Measurements from ENCODE around the gene RPL27. TPM values are rescaled to one million over a fixed set of nuclear protein-coding genes. Genes with fewer than 3 reads are reported as not detected.

The RPL27 gene
- total and polyA plus RNA-seq, 2 of the 13 experiments (the other 11 are each of a cell fraction or from before 2014, with no cell fraction given) = 1,585 to 5,840 TPM

DNA sequence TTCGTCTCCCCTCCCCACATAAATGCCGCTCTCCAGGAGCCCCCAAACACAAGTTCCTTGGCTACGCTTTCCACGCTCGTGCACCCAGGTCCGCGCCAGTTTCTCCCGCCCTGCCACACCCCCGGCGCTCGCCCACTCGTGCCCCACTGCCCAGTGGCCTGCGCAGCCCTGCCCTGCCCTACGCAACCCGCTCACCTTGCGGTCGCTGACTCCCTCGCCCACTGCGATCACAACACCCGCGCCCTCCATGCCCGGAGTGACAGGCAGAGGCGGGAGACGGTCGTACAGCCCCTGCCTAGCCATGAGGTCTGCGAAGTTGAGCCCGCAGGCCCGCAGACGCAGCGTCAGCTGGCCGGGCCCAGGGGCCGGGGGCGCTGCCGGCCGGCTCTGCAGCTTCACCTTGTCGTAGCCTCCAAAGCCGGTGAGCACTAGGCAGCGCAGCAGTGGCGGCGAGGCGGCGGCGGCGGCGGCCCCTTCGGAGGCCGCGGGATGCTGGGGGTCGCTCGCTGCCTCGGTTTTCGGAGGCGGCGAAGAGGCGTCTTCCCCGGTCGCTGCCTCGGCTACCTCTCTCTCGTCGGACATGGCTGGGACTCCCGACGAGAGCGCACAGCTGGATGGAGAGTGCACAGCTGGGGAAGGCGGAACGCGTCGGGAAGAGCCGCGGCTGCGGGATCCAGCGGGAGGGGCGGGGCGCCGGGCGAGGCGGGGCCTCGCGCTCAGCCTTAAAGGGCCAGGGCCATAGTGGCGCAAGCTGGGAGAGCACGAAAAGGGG is 23.7 kb downstream of the RPL27 start, which contains the start of gene VAT1 (continued):
- TF ChIP-seq, protein P1, sequence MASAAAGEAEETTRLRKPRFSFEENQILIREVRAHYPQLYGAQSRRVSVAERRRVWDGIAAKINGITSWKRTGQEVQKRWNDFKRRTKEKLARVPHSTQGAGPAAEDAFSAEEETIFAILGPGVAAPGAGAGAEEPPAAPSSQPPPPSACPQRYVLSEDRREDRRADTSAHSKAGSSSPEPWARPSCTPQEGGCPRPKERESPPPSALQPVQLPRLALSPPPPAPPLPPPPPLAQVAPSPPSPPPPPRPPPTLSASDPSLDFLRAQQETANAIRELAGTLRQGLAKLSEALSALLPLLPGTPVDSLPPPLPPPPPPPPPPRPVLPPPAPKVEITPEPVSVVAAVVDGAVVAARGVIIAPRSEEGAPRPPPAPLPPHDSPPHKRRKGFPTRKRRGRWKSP (CRISPR knock-in tag; IDR thresholded peaks at IDR 0.05) = peak; percentile 88
- TF ChIP-seq ZNF33A (CRISPR knock-in tag; IDR thresholded peaks at IDR 0.05; ENCODE audit: borderline replicate concordance) (0 out of 2 replicates have a peak, but pooled peaks have one; percentile 76), MYNN (CRISPR knock-in tag; IDR thresholded peaks at IDR 0.05; ENCODE audit: low read depth) (peak; percentile 86; the same call in 1 of the 2 replicates), ZFP36L1 (CRISPR knock-in tag; IDR thresholded peaks at IDR 0.05) (no peak), ZNF224 (CRISPR knock-in tag; IDR thresholded peaks at IDR 0.05) (peak; percentile 85; the same call in 1 of the 2 replicates), SAFB2 (CRISPR knock-in tag; IDR thresholded peaks at IDR 0.05; ENCODE audit: borderline replicate concordance, low read depth) (peak; percentile 94), ZNF7 (CRISPR knock-in tag; IDR thresholded peaks at IDR 0.05) (no peak), PAF1 (CRISPR knock-in tag; IDR thresholded peaks at IDR 0.05) (no peak), ZEB1 (IDR thresholded peaks at IDR 0.05; ENCODE audit: insufficient replicate concordance, low read depth) (no peak), CBFB (CRISPR knock-in tag; IDR thresholded peaks at IDR 0.05) (no peak), ZNF841 (CRISPR knock-in tag; IDR thresholded peaks at IDR 0.05; ENCODE audit: borderline replicate concordance) (no peak), ZNF792 (CRISPR knock-in tag; IDR thresholded peaks at IDR 0.05) (peak; percentile 18; the same call in 1 of the 2 replicates), ZNF383 (CRISPR knock-in tag; IDR thresholded peaks at IDR 0.05; ENCODE audit: borderline replicate concordance) (0 out of 2 replicates have a peak, but pooled peaks have one; percentile 86), PAX8 (CRISPR knock-in tag; IDR thresholded peaks at IDR 0.05; ENCODE audit: borderline replicate concordance) (0 out of 2 replicates have a peak, but pooled peaks have one; percentile 57), ZNF703 (CRISPR knock-in tag; IDR thresholded peaks at IDR 0.05; ENCODE audit: borderline replicate concordance) (peak; percentile 68; the same call in 1 of the 2 replicates), ZNF614 (CRISPR knock-in tag; IDR thresholded peaks at IDR 0.05; ENCODE audit: borderline replicate concordance) (peak; percentile 78; the same call in 1 of the 2 replicates), ZNF451 (CRISPR knock-in tag; IDR thresholded peaks at IDR 0.05) (peak; percentile 73; the same call in 1 of the 2 replicates)
- TF ChIP-seq, protein P2, sequence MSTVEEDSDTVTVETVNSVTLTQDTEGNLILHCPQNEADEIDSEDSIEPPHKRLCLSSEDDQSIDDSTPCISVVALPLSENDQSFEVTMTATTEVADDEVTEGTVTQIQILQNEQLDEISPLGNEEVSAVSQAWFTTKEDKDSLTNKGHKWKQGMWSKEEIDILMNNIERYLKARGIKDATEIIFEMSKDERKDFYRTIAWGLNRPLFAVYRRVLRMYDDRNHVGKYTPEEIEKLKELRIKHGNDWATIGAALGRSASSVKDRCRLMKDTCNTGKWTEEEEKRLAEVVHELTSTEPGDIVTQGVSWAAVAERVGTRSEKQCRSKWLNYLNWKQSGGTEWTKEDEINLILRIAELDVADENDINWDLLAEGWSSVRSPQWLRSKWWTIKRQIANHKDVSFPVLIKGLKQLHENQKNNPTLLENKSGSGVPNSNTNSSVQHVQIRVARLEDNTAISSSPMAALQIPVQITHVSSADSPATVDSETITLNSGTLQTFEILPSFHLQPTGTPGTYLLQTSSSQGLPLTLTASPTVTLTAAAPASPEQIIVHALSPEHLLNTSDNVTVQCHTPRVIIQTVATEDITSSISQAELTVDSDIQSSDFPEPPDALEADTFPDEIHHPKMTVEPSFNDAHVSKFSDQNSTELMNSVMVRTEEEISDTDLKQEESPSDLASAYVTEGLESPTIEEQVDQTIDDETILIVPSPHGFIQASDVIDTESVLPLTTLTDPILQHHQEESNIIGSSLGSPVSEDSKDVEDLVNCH (CRISPR knock-in tag; IDR thresholded peaks at IDR 0.05) = peak; percentile 84; the same call in 1 of the 2 replicates
- TF ChIP-seq, protein P3, sequence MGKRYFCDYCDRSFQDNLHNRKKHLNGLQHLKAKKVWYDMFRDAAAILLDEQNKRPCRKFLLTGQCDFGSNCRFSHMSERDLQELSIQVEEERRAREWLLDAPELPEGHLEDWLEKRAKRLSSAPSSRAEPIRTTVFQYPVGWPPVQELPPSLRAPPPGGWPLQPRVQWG (CRISPR knock-in tag; IDR thresholded peaks at IDR 0.05; ENCODE audit: borderline replicate concordance, low read depth) = no peak

All from HepG2 (cell line).